Activated CD8-positive, alpha-beta memory T cell treated with anti-CD3 and anti-CD28 coated beads, Interleukin-2, amount 50 U/mL, for 1 hour (primary cell): ENCODE measurements around the gene VPS18.

Source experiments
- DNase-seq: peaks from one replicate; pipeline ENCODE4 v3.0.0-alpha.2; 2020; ENCODE audit errors: extremely low read depth

The VPS18 gene

GRCh38 chr15:40934457-40934856, 40.2 kb downstream of the VPS18 start:
- DNase-seq, result no peak

GRCh38 chr15:40936234-40936708, 42.0 kb downstream of the VPS18 start:
- DNase-seq, result no peak

- no peak for DNase-seq
These were observed 42.7 kb downstream of the VPS18 start for GRCh38 chr15:40936709-40937666.

GRCh38 chr15:40937762-40938535, 43.7 kb downstream of the VPS18 start:
- no peak for DNase-seq

- DNase-seq, result no peak
These were observed 44.3 kb downstream of the VPS18 start for GRCh38 chr15:40938536-40938870.

GRCh38 chr15:40940296-40940801, 46.1 kb downstream of the VPS18 start:
- DNase-seq, result no peak

- DNase-seq, result no peak
These were observed 46.8 kb downstream of the VPS18 start for GRCh38 chr15:40941068-40941527.

- DNase-seq, result no peak
These were observed 47.5 kb downstream of the VPS18 start for GRCh38 chr15:40941528-40942336.

- DNase-seq, result no peak
These were observed 48.1 kb downstream of the VPS18 start for GRCh38 chr15:40942337-40942854.

GRCh38 chr15:40942878-40943277, 48.6 kb downstream of the VPS18 start:
- DNase-seq, result no peak

GRCh38 chr15:40943764-40944365, 49.6 kb downstream of the VPS18 start:
- no peak for DNase-seq

GRCh38 chr15:40944510-40945296, 50.5 kb downstream of the VPS18 start:
- no peak for DNase-seq

GRCh38 chr15:40948706-40949473, 54.6 kb downstream of the VPS18 start:
- DNase-seq, result no peak

- DNase-seq, result no peak
These were observed 55.5 kb downstream of the VPS18 start for GRCh38 chr15:40949756-40950207.

GRCh38 chr15:40951764-40952163, 57.5 kb downstream of the VPS18 start:
- no peak for DNase-seq

GRCh38 chr15:40952301-40952900, 58.2 kb downstream of the VPS18 start:
- no peak for DNase-seq

GRCh38 chr15:40952901-40953712, 58.9 kb downstream of the VPS18 start, which contains the start of gene CHAC1:
Gene CHAC1 (plus strand): TSS chr15:40953471. CDS start chr15:40953584, 113 bp downstream.
- DNase-seq, result peak; percentile 81
